HL-60 (cell line): ENCODE measurements around the gene SLA2.
A peak's percentile ranks its signal among the peaks of the same experiment; 100 is the strongest.
"Not testable (repeated sequence)": the region's sequence is repeated elsewhere in the genome, so short reads cannot be mapped to it uniquely, and the experiment has no call there.

Source experiments
- DNase-seq, 2 experiments: peaks; one replicate each; pipeline ENCODE4 v3.0.0-alpha.2; 2010 to 2020; ENCODE audit warnings: low read depth in 1 of 2, low spot score in 1 of 2
- H3K27ac ChIP-seq: fragments of 250-450 bp; sonication (Bioruptor Pico); replicated peaks from 2 replicates; pipeline ENCODE4 v1.5.1; 2020; ENCODE audit warnings: mild to moderate bottlenecking, moderate library complexity
- H3K27me3 ChIP-seq: fragments of 250-450 bp; sonication (Bioruptor Pico); 2 replicates; pipeline ENCODE4 v1.5.1; 2021; ENCODE audit warnings: mild to moderate bottlenecking, moderate library complexity; ENCODE audit not compliant: insufficient read depth, poor library complexity, severe bottlenecking
- H3K4me3 ChIP-seq: replicated peaks from 2 replicates; pipeline ENCODE4 v1.5.1; 2011; ENCODE audit warnings: mild to moderate bottlenecking, control low read depth, low read length; ENCODE audit not compliant: insufficient read depth
- GABPA ChIP-seq: IDR thresholded peaks from 2 replicates; pipeline ENCODE4 v1.6.1; 2012; ENCODE audit warnings: low read depth
- POLR2AphosphoS5 ChIP-seq: IDR thresholded peaks from 2 replicates; pipeline ENCODE4 v1.6.1; 2012; ENCODE audit warnings: low read depth
- REST ChIP-seq: IDR thresholded peaks from 2 replicates; pipeline ENCODE4 v1.6.1; 2012; ENCODE audit warnings: low read depth; ENCODE audit not compliant: insufficient replicate concordance
- SPI1 ChIP-seq: IDR thresholded peaks from 2 replicates; pipeline ENCODE4 v1.6.1; 2012; ENCODE audit warnings: low read depth, mild to moderate bottlenecking, borderline replicate concordance
- TF ChIP-seq, protein P1 (sequence below): IDR thresholded peaks from one replicate; pipeline ENCODE4 v1.5.1; 2011; ENCODE audit warnings: low read length, control low read depth, inconsistent platforms; ENCODE audit not compliant: insufficient read depth

The SLA2 gene

GRCh38 chr20:36611625-36612024 is 34.4 kb downstream of the SLA2 start:
- Histone ChIP-seq H3K4me3 (no peak overlapping the region), H3K27ac (no peak overlapping the region), H3K27me3 (no peaks in the 10 kb centered on the region)
- no peak for DNase-seq
- TF ChIP-seq, protein P1, sequence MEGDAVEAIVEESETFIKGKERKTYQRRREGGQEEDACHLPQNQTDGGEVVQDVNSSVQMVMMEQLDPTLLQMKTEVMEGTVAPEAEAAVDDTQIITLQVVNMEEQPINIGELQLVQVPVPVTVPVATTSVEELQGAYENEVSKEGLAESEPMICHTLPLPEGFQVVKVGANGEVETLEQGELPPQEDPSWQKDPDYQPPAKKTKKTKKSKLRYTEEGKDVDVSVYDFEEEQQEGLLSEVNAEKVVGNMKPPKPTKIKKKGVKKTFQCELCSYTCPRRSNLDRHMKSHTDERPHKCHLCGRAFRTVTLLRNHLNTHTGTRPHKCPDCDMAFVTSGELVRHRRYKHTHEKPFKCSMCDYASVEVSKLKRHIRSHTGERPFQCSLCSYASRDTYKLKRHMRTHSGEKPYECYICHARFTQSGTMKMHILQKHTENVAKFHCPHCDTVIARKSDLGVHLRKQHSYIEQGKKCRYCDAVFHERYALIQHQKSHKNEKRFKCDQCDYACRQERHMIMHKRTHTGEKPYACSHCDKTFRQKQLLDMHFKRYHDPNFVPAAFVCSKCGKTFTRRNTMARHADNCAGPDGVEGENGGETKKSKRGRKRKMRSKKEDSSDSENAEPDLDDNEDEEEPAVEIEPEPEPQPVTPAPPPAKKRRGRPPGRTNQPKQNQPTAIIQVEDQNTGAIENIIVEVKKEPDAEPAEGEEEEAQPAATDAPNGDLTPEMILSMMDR = no peak
- TF ChIP-seq REST = no peak
- TF ChIP-seq GABPA = no peak
- TF ChIP-seq POLR2AphosphoS5 = no peak
- TF ChIP-seq SPI1 = no peak

DNA sequence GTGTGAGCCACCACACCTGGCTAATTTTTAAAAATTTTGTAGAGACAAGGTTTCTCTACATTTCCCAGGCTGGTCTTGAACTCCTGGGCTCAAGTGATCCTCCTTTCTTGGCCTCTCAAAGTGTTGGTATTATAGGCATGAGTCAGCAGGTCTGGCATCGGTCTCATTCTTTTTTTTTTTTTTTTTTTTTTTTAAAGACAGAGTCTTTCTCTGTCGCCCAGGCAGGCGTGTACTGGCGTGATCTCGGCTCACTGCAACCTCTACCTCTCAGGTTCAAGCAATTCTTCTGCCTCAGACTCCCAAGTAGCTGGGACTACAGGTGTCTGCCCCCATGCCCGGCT is 37.6 kb downstream of the SLA2 start:
- not testable (repeated sequence) for H3K4me3 ChIP-seq, DNase-seq, H3K27me3 ChIP-seq
- H3K27ac ChIP-seq = peak overlapping the region; percentile 89; the same call in 1 of the 2 replicates

GRCh38 chr20:36607586-36608387 is 38.2 kb downstream of the SLA2 start:
- Histone ChIP-seq H3K4me3 (peak overlapping the region; percentile 95), H3K27me3 (no peaks in the 10 kb centered on the region), H3K27ac (peak overlapping the region; percentile 89)
- DNase-seq = no peak
- TF ChIP-seq POLR2AphosphoS5 (no peak), REST (no peak), SPI1 (no peak), GABPA (no peak)
- TF ChIP-seq, protein P1 = no peak

- H3K27ac ChIP-seq = peak overlapping the region; percentile 89
- peak in 1 of 2 experiments; percentile 89 for DNase-seq
- peak overlapping the region; percentile 95 for H3K4me3 ChIP-seq
- TF ChIP-seq REST (peak; percentile 25), SPI1 (peak; percentile 32; the same call in 1 of the 2 replicates), POLR2AphosphoS5 (peak; percentile 34)
- TF ChIP-seq, protein P1 = no peak
- no peaks in the 10 kb centered on the region for H3K27me3 ChIP-seq
These were observed 39.6 kb downstream of the SLA2 start for GRCh38 chr20:36606158-36607066.
